Myocyte (in vitro differentiated cells): ENCODE data around the gene FOXN3. TPM values are rescaled to one million over a fixed set of nuclear protein-coding genes. Genes with fewer than 3 reads are reported as not detected.

Experiments used
- DNase-seq: peaks from one replicate; pipeline ENCODE4 v3.0.0-alpha.2; 2012; ENCODE audit warnings: low read depth
- polyA plus RNA-seq: library from polyadenylated mRNA; unstranded; fragments of >200 nt; gene quantifications from one replicate; pipeline ENCODE4 v1.2.1, GENCODE V29; 2012; ENCODE audit warnings: missing spikeins
- total RNA-seq: library from RNA; depleted of rRNA; stranded (reverse); fragments of >200 nt; gene quantifications from 2 replicates; pipeline ENCODE4 v1.2.3, GENCODE V29; 2014

The FOXN3 gene
- 24.1 and 27.5 TPM in 2 replicates for total RNA-seq
- polyA plus RNA-seq = 18.8 TPM

GRCh38 chr14:89417091-89417464, at the start of gene FOXN3:
TSS of gene FOXN3 (minus strand) at chr14:89417233. CDS start at chr14:89412476, 4,757 bp downstream.
- DNase-seq = peak; percentile 93

DNA sequence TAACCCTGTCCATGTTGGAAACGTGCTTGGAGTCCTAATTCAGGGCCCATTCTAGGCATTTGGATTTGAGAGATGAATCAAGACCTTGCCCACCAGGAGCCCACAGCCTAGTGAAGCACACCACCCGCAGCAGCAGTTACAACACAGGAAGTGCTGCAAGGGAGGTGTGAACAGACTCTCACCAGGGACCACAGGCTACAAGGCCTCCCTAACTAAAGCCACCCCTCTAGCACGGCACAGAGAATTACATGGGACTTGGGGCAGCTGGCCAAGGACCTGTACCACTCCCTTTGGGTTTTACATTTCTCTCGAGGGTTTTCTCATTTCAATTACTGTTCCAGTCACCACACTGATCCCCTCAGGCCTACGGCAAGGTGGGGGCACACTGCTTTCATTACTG, 49.5 kb upstream of the FOXN3 start:
- DNase-seq = no peak

DNA sequence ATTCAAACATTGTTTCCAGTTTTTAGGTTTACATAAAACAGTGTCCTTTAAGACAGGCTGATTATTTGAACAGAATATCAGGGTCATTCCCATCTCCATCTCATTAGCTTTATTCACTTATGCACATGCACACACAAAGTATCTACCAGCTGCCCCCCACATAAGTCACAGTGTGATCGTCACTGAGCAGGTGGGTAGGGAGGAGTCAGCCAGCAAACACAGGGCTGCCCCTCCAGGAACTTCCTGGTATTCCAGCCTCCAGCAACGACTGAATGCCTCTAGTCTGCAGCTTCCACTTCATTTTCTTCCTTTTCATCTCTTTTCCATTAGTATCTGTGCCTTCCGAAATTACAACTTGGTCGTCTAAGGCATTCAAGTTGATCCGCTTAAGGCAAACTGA, 48.8 kb upstream of the FOXN3 start:
- no peak for DNase-seq

DNA sequence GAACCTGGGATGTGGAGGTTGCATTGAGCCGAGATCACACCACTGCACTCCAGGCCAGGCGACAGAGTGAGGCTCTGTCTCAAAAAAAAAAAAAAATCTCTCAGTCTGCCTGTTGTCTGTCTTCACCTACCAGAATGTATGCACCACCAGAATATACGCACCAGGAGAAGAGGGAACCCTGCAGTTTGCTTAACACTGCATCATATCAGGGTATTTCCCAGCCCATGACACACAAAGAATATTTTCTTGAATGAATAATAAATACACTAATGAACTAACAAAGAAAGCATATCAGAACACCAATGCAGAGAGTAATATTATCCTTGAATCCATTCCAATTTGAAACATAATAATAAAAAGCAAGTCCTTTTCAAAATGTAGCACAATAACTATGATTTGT, 44.2 kb upstream of the FOXN3 start:
- DNase-seq = no peak

DNA sequence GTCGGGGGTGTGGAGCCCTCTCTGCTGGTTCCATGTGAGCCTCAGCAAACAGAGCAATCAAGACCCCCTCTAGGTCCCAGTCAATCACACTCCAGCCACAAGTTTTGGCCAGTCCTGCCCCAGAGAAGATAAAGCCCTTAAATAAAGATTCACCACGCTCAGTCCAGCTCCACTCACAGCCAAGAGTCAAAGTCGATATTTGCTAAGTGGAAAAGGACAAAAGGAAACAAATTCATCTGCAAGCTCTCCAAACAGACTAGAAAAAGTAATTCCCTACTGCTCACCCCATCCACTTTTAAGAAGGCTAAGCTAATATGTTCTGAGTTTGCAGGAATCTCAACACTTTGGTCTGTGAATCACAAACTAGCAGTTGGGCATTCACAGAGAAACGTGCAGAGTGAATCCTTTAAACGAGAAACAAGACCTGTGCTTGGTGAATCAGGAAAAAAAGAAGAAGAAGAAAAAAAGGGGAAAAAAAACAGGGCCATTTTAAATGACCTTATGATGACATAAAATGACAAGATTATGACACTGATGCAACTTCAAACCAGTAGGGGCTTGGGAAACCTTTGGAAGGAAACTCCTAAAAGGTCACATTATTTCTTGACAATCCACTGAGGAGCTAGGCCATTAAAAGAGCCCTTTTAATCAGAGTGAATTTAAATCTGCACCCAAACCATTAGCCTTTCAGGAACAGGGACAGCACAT, 41.8 kb upstream of the FOXN3 start:
- DNase-seq = no peak

DNA sequence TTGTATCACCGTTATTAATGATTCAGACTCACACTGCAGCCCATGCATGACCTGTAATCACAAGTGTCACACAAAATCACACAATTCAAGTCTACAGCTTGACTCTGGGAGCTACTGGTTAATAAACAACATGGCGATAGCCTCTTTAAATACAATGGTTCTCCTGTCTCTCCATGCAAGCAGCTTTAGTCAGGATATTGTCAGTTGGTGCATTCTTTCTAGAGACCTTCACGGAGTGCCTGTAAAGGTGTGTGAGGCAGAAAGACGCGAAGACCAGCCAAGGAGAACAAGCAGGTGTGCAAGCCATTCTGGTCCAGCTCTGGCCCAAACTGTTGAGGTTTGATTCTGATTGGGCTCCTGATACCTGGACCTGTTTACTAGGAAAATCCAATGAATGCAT, 40.0 kb upstream of the FOXN3 start:
- DNase-seq = no peak

DNA sequence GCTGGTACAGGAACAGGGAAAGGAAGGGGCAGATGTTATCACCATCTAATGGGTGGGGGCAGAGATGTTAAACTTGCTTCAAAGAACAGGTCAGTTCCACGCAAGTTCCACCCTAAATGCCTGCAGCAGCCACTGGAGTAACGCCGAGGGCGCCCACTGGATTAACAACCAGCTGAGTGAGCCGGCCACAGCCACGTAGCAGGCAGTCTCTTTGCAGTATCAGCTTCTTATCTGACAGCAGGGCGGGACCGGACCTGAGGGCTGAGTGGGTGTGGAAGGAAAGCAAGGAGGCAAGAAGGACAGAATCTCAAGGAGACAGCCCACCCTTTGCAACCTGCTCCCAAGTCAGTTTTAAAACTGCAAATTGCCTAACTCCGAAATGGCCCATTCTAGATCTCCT, 38.4 kb upstream of the FOXN3 start:
- DNase-seq = no peak

DNA sequence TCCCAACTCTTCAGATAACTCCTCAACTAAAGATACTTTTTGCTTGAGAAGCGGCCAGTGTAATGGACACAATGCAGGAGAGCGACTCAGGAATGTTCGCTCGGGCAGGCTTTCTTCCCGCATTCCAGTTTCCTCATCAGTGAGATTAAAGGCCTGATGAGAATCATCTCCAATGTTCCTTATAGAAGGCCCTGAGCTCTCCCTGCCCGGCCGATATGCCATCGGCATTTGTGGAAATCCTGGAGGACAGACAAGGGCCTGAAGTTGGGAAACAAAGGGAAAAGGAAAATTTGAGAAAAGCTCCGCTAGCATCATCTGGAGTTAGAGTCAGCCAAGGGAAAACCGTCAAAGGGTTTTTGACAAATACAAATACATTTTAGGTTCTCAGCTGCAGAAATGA, 38.0 kb upstream of the FOXN3 start:
- DNase-seq = no peak

DNA sequence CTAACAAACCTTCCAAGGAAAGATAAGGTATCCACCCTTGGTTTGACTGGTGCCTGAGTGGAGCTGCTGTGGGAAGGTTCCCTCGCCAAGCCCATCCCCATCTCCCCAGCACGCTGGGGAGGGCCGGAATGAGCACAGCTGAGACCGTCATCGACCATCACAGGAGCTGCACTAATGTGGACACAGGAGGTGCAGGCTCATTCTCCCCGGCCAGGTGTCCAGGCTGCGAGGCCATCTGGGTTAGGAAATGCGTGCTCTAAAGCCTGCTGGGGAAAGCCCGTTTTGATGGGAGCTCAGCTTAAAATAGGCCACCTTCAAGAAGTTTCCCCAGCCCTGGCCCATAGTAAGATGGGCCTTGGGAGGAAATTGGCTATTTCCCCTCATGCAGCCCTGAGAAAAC, 35.2 kb upstream of the FOXN3 start:
- DNase-seq = no peak

DNA sequence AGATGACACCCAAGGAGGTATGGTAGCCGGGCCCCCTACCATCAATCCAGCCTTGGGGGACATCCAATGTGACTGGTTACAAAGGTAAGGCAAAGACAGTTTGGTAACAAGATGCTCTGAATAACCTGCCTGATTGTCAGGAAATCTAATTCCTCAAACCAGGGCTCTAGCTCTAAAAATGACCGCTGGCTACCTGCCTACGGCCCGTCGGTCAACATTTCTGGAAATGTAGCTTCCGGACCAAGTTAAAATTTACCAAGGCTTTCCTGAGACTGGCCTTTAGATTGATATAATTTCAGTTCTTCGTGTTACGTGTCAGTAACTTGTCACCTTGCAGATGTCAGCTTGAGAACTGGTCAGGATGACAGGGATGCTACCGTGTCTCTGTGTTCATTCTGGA, 34.2 kb upstream of the FOXN3 start:
- DNase-seq = no peak

GRCh38 chr14:89447182-89447944, 30.3 kb upstream of the FOXN3 start:
- DNase-seq = no peak

DNA sequence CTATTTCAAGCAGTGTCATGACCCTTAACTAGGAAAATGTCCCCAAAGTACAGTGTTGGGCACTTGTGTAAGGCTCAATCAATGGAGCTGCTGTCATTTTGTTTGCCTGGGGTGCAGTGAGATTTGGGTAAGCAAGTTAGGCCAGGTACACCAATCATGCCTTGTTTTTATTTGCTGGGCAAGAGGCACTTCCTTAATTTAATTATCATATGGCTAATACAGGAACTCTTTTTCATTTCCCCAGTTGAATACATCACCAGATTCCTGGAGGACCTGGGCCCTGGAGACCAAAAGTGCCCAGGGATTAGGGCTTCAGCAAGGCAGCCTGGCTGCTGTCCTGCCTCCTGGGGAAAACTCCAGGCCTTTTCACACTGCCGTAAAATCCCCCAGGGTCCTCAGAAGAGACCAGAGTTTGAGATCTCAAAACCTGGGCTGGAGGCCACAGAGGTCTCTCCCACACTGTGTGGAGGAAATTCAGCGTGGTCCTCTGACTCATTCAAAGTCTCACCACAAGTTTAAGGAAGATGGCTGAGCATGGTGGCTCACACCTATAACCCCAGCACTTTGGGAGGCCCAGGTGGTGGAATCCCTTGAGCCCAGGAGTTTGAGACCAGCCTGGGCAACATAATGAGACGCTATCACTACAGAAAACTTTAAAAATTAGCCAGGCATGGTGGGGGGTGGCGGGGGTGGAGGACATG, 28.4 kb upstream of the FOXN3 start:
- DNase-seq = no peak

GRCh38 chr14:89444516-89445125, 27.6 kb upstream of the FOXN3 start:
- DNase-seq = peak; percentile 22

GRCh38 chr14:89444044-89444443, 27.0 kb upstream of the FOXN3 start:
- DNase-seq = no peak

GRCh38 chr14:89443042-89443629, 26.1 kb upstream of the FOXN3 start:
- DNase-seq = no peak

- no peak for DNase-seq
Observed at GRCh38 chr14:89442280-89442679, 25.2 kb upstream of the FOXN3 start.

DNA sequence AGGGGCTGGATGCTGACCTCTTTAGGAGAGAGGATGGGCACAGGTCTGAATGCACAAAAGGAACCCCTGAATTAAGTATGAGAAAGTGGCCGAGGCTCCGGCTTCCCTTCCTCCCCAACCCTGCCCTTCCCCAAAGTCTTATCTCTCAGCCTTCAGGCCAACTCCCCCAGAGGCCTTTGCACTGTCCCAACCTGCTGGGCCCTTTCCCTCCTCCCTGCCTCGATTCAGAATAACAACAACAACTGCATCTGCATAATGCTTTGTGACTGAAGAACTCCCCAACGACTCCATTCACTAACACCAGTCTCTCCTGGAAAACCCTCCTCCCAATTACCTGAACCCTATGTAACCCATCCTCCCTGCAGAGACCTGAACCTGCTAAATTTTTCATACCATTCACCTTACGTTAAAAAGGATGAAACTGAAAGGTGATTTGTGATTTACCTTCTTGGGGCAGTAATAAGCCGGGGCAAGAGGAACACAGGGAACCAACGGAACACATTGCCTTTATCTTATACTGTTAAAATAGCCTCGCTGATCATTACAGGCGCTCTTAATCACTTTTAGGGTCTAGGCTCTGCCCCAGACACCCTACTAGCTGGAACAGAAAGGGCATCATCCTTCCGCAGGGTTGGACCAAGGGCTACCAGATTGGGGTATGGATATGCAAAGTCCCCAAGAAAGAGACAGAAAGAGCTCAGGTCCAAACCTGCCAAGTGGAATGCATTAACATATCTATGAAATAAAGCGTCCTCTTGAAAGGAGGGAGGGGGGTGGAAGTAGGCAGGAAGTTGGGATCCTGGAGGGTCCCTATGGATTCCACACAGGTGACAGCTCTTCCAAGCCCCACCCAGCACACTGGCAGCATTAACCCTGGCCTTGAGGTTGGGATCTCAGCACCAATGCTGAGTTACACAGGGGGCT, 24.2 kb upstream of the FOXN3 start:
- DNase-seq = no peak

DNA sequence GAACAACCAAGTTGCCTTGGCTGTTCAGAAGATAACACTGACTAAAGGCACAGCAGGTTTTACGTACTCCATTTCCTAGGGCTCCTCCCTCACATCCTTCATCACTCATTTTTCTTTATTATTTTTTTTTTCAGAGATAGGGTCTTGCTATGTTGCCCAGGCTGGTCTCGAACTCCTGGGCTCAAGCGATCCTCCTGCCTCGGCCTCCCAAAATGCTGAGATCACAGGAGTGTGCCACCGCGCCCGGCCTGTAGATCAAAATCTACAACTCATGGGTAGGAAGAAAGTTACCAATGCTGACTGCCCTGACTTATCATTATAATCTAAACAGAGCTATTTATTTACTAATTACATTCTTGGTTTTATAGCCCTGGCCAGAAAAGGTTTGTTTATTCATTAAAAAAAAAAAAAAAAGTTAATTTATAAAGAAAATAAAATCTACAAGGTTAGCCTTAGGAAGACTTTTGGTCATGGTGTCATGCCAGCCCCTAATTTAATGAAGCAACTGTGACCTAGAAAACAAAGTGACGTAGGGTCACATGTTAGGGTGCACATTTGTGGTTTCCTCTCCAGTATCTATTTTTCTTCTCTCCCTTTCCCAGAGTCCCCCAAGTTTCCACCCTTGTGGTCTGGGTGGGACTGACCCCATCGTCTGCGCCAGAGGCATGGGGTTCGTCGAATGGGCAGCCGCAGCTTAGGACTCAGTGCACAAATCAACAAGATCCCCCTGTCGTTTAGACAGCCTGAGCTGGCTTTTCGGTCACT, 19.0 kb upstream of the FOXN3 start:
- DNase-seq = no peak

GRCh38 chr14:89435492-89435891, 18.5 kb upstream of the FOXN3 start:
- DNase-seq = peak; percentile 92

GRCh38 chr14:89432226-89432625, 15.2 kb upstream of the FOXN3 start:
- DNase-seq = no peak
